Measurements from ENCODE around the gene HOXB8.

Gene HOXB8

GRCh38 chr17:48639136-48639535 is 24.0 kb upstream of the HOXB8 start:
- intact Hi-C loops (cut with DNase I) = no loop called here
- DNase-seq = no peak

- DNase-seq = no peak
- intact Hi-C loops (cut with DNase I) = no loop called here
Observed at GRCh38 chr17:48637323-48638260, 22.5 kb upstream of the HOXB8 start.

GRCh38 chr17:48636177-48637018 is 21.3 kb upstream of the HOXB8 start:
- intact Hi-C loops (cut with DNase I) = no loop called here
- peak in 3 of 10 donors; percentile 12 to 32 (median 30) for DNase-seq

GRCh38 chr17:48634493-48635208 is 19.6 kb upstream of the HOXB8 start:
- no peak for DNase-seq
- intact Hi-C loops (cut with DNase I) = no loop called here

GRCh38 chr17:48633266-48633677 is 18.2 kb upstream of the HOXB8 start:
- DNase-seq = peak in 1 of 10 donors; percentile 82
- intact Hi-C loops (cut with DNase I) = no loop called here

GRCh38 chr17:48632579-48633265 is 17.6 kb upstream of the HOXB8 start:
- intact Hi-C loops (cut with DNase I) = no loop called here
- no peak for DNase-seq

- DNase-seq = no peak
Observed at GRCh38 chr17:48631693-48632578, 16.8 kb upstream of the HOXB8 start.

GRCh38 chr17:48630925-48631692 is 16.0 kb upstream of the HOXB8 start:
- intact Hi-C loops (cut with DNase I) = no loop called here
- peak in 1 of 10 donors; percentile 67 for DNase-seq

More at GRCh38 chr17:48631693-48632578, 16.8 kb upstream of the HOXB8 start:
- intact Hi-C loops (cut with DNase I) = no loop called here

GRCh38 chr17:48630009-48630924 is 15.2 kb upstream of the HOXB8 start:
- intact Hi-C loops (cut with DNase I) = no loop called here
- DNase-seq = peak in 1 of 10 donors; percentile 35

- intact Hi-C loops (cut with DNase I) = no loop called here
Observed at GRCh38 chr17:48629411-48629759, 14.3 kb upstream of the HOXB8 start.

GRCh38 chr17:48628649-48629410 is 13.7 kb upstream of the HOXB8 start:
- intact Hi-C loops (cut with DNase I) = no loop called here
- DNase-seq = no peak

More at GRCh38 chr17:48629411-48629759, 14.3 kb upstream of the HOXB8 start:
- peak in 1 of 10 donors; percentile 32 for DNase-seq

GRCh38 chr17:48627623-48628521 is 12.8 kb upstream of the HOXB8 start:
- intact Hi-C loops (cut with DNase I) = no loop called here
- DNase-seq = peak in 1 of 10 donors; percentile 52

GRCh38 chr17:48627118-48627597 is 12.1 kb upstream of the HOXB8 start:
- intact Hi-C loops (cut with DNase I) = no loop called here
- no peak for DNase-seq

- intact Hi-C loops (cut with DNase I) = no loop called here
- no peak for DNase-seq
Observed at GRCh38 chr17:48626245-48627117, 11.4 kb upstream of the HOXB8 start, which contains the start of gene HOXB9. Gene HOXB9 (minus strand): TSS chr17:48626358. CDS start chr17:48626269, 89 bp downstream.
